BE2C (cell line): ENCODE data around the gene RAB14.
"Not testable (repeated sequence)": the region's sequence is repeated elsewhere in the genome, so short reads cannot be mapped to it uniquely, and the experiment has no call there.

Source experiments
- DNase-seq: peaks from one replicate; pipeline ENCODE4 v3.0.0-alpha.2; 2020
- H3K27me3 ChIP-seq: fragments of 250-450 bp; sonication (Bioruptor Pico); 2 replicates; pipeline ENCODE4 v1.5.1; 2020; ENCODE audit warnings: mild to moderate bottlenecking
- H3K36me3 ChIP-seq: fragments of 250-450 bp; sonication (Bioruptor Pico); 2 replicates; pipeline ENCODE4 v1.5.1; 2020; ENCODE audit warnings: mild to moderate bottlenecking
- H3K4me1 ChIP-seq: fragments of 250-450 bp; sonication (Bioruptor Pico); 2 replicates; pipeline ENCODE4 v1.5.1; 2020
- H3K4me3 ChIP-seq: 2 replicates; pipeline ENCODE4 v1.5.1; 2011; ENCODE audit warnings: low read depth, low read length
- H3K9me3 ChIP-seq: fragments of 250-450 bp; sonication (Bioruptor Pico); 2 replicates; pipeline ENCODE4 v1.5.1; 2020
- TF ChIP-seq, protein P1 (sequence below): IDR thresholded peaks from 2 replicates; pipeline ENCODE4 v1.5.1; 2012; ENCODE audit warnings: mild to moderate bottlenecking, low read depth, low read length

RAB14 gene

DNA sequence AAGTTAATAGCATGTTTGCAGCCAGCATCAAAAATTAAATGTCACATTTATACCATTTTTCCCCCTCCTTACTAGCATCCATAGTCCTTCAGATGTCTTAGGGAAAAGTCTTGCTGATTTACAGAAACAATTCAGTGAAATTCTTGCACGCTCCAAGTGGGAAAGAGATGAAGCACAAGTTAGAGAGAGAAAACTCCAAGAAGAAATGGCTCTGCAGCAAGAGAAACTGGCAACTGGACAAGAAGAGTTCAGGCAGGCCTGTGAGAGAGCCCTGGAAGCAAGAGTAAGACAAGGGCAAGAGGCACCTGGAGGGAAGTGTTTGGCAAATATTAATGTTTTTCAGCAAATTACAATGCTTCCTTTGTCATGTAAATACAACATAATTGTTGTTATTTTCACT is 60.4 kb downstream of the RAB14 start:
- Histone ChIP-seq H3K9me3 (no peaks in the 10 kb centered on the region), H3K4me1 (no peaks in the 10 kb centered on the region), H3K27me3 (no peaks in the 10 kb centered on the region), H3K36me3 (peaks cover 30% of the 10 kb centered on the region), H3K4me3 (no peak overlapping the region)
- TF ChIP-seq, protein P1, sequence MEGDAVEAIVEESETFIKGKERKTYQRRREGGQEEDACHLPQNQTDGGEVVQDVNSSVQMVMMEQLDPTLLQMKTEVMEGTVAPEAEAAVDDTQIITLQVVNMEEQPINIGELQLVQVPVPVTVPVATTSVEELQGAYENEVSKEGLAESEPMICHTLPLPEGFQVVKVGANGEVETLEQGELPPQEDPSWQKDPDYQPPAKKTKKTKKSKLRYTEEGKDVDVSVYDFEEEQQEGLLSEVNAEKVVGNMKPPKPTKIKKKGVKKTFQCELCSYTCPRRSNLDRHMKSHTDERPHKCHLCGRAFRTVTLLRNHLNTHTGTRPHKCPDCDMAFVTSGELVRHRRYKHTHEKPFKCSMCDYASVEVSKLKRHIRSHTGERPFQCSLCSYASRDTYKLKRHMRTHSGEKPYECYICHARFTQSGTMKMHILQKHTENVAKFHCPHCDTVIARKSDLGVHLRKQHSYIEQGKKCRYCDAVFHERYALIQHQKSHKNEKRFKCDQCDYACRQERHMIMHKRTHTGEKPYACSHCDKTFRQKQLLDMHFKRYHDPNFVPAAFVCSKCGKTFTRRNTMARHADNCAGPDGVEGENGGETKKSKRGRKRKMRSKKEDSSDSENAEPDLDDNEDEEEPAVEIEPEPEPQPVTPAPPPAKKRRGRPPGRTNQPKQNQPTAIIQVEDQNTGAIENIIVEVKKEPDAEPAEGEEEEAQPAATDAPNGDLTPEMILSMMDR = no peak
- DNase-seq = no peak

DNA sequence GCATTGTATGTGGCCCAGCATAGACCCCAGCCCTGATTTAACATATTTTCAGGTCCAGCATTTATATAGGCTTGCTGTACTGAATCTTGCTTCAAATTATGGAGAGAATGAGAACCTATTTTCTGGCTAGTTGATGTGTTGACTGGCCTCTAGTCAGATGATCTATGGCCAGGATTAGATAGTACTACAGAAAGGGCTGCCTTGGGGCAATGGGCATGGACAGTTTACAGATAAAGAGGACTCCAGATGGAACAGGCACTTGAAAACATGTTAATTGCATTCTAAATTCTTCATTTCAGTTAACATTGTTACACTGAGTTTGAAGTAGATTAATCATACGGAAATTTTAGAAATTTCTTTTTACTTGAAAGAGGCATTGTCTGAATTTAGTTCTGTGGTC is 61.5 kb downstream of the RAB14 start:
- H3K36me3 ChIP-seq = peaks cover 27% of the 10 kb centered on the region
- no peaks in the 10 kb centered on the region for H3K27me3 ChIP-seq
- H3K4me1 ChIP-seq = no peaks in the 10 kb centered on the region
- no peaks in the 10 kb centered on the region for H3K9me3 ChIP-seq
- no peak overlapping the region for H3K4me3 ChIP-seq
- TF ChIP-seq, protein P1 = no peak
- DNase-seq = no peak

DNA sequence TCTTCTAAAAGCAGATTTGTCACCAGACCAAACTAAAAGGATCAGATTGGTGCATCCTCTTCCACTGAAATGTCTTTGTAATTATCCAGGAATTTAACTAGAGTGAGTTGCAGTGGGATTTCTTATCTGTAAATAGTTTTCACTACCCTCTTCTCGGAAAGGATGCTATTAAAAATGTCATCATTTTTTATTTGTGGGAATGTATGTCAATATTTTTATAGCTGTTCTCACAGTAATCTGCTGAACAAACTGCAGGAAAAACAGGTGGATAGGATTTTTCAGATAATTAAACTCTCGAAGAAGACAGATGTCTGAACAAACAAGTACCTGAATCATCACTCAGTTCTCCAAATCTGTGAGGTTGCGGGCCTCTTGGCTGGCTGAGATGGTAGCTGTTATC is 62.7 kb downstream of the RAB14 start:
- H3K4me3 ChIP-seq = no peak overlapping the region
- DNase-seq = no peak
- H3K9me3 ChIP-seq = no peaks in the 10 kb centered on the region
- H3K27me3 ChIP-seq = no peaks in the 10 kb centered on the region
- peaks cover 21% of the 10 kb centered on the region for H3K36me3 ChIP-seq
- TF ChIP-seq, protein P1 = no peak
- H3K4me1 ChIP-seq = no peaks in the 10 kb centered on the region

DNA sequence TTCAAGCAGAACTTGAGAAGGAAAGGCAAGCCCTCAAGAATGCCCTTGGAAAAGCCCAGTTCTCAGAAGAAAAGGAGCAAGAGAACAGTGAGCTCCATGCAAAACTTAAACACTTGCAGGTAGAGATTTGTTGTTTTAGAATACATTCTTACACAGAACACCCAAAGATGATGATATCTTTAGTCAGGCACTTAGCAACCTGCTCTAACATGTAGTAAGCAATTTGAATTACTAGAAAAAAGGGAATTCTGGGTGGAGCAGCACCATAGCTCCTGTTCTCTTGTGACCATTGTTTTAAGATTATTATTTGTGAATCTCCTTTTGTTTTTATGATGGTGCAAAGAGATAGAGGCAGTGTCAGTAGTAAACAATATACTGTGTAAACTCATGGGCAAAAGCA is 63.1 kb downstream of the RAB14 start:
- DNase-seq = no peak
- TF ChIP-seq, protein P1 = no peak
- no peaks in the 10 kb centered on the region for H3K9me3 ChIP-seq

DNA sequence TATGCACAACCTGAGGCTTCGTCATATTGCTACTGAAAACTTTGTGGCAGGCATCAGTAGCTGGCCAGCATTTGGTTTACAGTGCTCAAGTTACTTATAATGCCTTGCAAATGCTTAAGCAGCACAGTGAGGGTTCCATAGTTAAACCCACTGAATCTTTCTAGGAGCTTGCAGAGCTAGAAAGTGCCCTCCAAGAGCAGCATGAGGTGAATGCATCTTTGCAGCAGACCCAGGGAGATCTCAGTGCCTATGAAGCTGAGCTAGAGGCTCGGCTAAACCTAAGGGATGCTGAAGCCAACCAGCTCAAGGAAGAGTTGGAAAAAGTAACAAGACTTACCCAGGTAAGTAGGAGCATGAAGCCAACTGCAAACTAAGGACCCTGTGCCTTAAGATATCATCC is 66.0 kb downstream of the RAB14 start:
- Histone ChIP-seq H3K4me1 (no peaks in the 10 kb centered on the region), H3K4me3 (no peak overlapping the region), H3K27me3 (no peaks in the 10 kb centered on the region), H3K9me3 (no peaks in the 10 kb centered on the region), H3K36me3 (peaks cover 9% of the 10 kb centered on the region; the same call in 1 of the 2 replicates)
- DNase-seq = no peak
- TF ChIP-seq, protein P1 = no peak

More for the DNA sequence above, 63.1 kb downstream of the RAB14 start:
- Histone ChIP-seq H3K27me3 (no peaks in the 10 kb centered on the region), H3K4me1 (no peaks in the 10 kb centered on the region), H3K4me3 (no peak overlapping the region), H3K36me3 (peaks cover 18% of the 10 kb centered on the region)

DNA sequence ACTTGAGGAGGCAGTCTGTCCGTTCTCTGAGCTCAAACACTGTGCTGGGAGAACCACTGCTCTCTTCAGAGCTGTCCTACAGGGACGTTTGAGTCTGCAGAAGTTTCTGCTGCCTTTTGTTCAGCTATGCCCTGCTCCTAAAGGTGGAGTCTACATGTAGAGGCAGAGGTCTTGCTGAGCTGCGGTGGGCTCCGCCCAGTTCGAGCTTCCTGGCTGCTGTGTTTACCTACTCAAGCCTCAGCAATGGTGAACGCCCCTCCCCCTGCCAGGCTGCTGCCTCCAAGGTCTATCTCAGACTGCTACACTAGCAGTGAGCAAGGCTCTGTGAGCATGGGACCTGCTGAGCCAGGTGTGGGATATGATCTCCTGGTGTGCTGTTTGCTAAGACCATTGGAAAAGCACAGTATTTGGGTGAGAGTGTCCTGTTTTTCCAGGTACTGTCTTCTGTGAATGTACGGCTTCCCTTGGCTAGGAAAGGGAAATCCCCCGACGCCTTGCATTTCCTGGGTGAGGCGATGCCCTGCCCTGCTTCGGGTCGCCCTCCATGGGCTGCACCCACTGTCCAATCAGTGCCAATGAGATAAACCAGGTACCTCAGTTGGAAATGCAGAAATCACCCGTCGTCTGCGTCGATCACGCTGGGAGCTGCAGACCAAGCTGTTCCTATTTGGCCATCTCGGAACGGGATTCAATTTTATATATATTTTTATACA is 68.4 kb downstream of the RAB14 start:
- TF ChIP-seq, protein P1 = no peak
- Histone ChIP-seq H3K36me3 (0 out of 2 replicates have a peak, but pooled peaks cover 7% of the 10 kb centered on the region), H3K9me3 (no peaks in the 10 kb centered on the region), H3K4me1 (no peaks in the 10 kb centered on the region), H3K4me3 (no peak overlapping the region), H3K27me3 (no peaks in the 10 kb centered on the region)
- no peak for DNase-seq

DNA sequence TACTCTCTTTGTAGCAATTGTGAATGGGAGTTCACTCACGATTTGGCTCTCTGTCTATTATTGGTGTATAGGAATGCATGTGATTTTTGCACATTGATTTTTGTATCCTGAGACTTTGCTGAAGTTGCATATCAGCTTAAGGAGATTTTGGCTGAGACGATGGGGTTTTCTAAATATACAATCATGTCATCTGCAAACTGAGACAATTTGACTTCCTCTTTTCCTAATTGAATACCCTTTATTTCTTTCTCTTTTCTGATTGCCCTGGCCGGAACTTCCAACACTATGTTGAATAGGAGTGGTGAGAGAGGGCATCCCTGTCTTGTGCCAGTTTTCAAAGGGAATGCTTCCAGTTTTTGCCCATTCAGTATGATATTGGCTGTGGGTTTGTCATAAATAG is 72.3 kb downstream of the RAB14 start:
- DNase-seq, H3K27me3 ChIP-seq, H3K9me3 ChIP-seq, H3K4me1 ChIP-seq, H3K4me3 ChIP-seq: not testable (repeated sequence)
- peaks cover 15% of the 10 kb centered on the region; the same call in 1 of the 2 replicates for H3K36me3 ChIP-seq
